CD8-positive, alpha-beta memory T cell (primary cell): ENCODE results near the gene ZFYVE21. TPM values are rescaled to one million over a fixed set of nuclear protein-coding genes. Genes with fewer than 3 reads are reported as not detected.

Source experiments
- CTCF ChIA-PET: fragments of 350-600 bp; sonication (Branson Sonifier 250); formaldehyde crosslinking; loops from one replicate; lab custom pipeline; 2021; ENCODE audit warnings: antibody characterized with exemption; lab: Charles Lee
- POLR2A ChIA-PET: fragments of 350-600 bp; sonication (Branson Sonifier 250); formaldehyde crosslinking; loops from one replicate; lab custom pipeline; 2021; ENCODE audit warnings: antibody characterized with exemption; lab: Charles Lee
- DNase-seq, 5 donors: peaks; one replicate each; pipeline versions ENCODE4 v3.0.0 to v3.0.0-alpha.2; 2020 to 2022; ENCODE audit warnings: mixed read lengths in 1 of 5
- H3K27ac ChIP-seq: one replicate; pipeline ENCODE4 v1.7.0; 2013; ENCODE audit warnings: low read depth, mild to moderate bottlenecking, low read length, moderate library complexity
- H3K27me3 ChIP-seq: 2 replicates; pipeline ENCODE4 v1.7.0; 2013; ENCODE audit warnings: low read length, mild to moderate bottlenecking; ENCODE audit not compliant: insufficient read depth, poor library complexity, severe bottlenecking
- H3K36me3 ChIP-seq: 2 replicates; pipeline ENCODE4 v1.7.0; 2013; ENCODE audit warnings: mild to moderate bottlenecking, low read length, moderate library complexity; ENCODE audit not compliant: insufficient read depth
- H3K4me1 ChIP-seq: 2 replicates; pipeline ENCODE4 v1.7.0; 2013; ENCODE audit warnings: mild to moderate bottlenecking, low read length, moderate library complexity; ENCODE audit not compliant: insufficient read depth
- H3K4me3 ChIP-seq: 2 replicates; pipeline ENCODE4 v1.7.0; 2013; ENCODE audit warnings: mild to moderate bottlenecking, low read length
- H3K9me3 ChIP-seq: 2 replicates; pipeline ENCODE4 v1.7.0; 2013; ENCODE audit warnings: mild to moderate bottlenecking, low read length
- H3K27ac Mint-ChIP-seq, 8 donors: one replicate each; pipeline ENCODE4 v1.8.0; 2020 to 2021; ENCODE audit warnings: mixed read lengths in 8 of 8, mild to moderate bottlenecking in 6 of 8, inconsistent platforms in 3 of 8, moderate library complexity in 3 of 8
- H3K27me3 Mint-ChIP-seq, 2 donors: one replicate each; pipeline ENCODE4 v1.8.0; 2020 to 2021; ENCODE audit warnings: mixed read lengths in 2 of 2, mild to moderate bottlenecking in 1 of 2, moderate library complexity in 1 of 2
- H3K36me3 Mint-ChIP-seq, 3 donors: one replicate each; pipeline ENCODE4 v1.8.0; 2020 to 2021; ENCODE audit warnings: mixed read lengths in 3 of 3, inconsistent platforms in 1 of 3, mild to moderate bottlenecking in 1 of 3
- H3K4me1 Mint-ChIP-seq, 3 donors: one replicate each; pipeline ENCODE4 v1.8.0; 2020 to 2021; ENCODE audit warnings: mixed read lengths in 3 of 3, inconsistent platforms in 1 of 3, mild to moderate bottlenecking in 1 of 3
- H3K4me3 Mint-ChIP-seq, 7 donors: one replicate each; pipeline ENCODE4 v1.8.0; 2020 to 2021; ENCODE audit warnings: mixed read lengths in 7 of 7, mild to moderate bottlenecking in 6 of 7, moderate library complexity in 4 of 7, inconsistent platforms in 2 of 7
- H3K9me3 Mint-ChIP-seq, 5 donors: one replicate each; pipeline ENCODE4 v1.8.0; 2020 to 2022; ENCODE audit warnings: mixed read lengths in 5 of 5, mild to moderate bottlenecking in 3 of 5, moderate library complexity in 2 of 5, inconsistent platforms in 1 of 5
- polyA plus RNA-seq: library from polyadenylated mRNA; unstranded; fragments of 300-500 nt; fragmentation: Illumina TruSeq; gene quantifications from one replicate; pipeline ENCODE4 v1.2.3, GENCODE V29; 2021
- total RNA-seq, 2 experiments: library from RNA; stranded (reverse); gene quantifications; one replicate each; pipeline ENCODE4 v1.2.3, GENCODE V29; 2021

The ZFYVE21 gene
- total and polyA plus RNA-seq, 3 experiments from 2014 or later = 15.1 to 18.1 (median 15.9) TPM

- Histone ChIP-seq H3K27ac (no peak overlapping the region), H3K9me3 (no peaks in the 10 kb centered on the region), H3K4me3 (no peak overlapping the region), H3K27me3 (no peaks in the 10 kb centered on the region), H3K36me3 (no peaks in the 10 kb centered on the region), H3K4me1 (no peaks in the 10 kb centered on the region)
- Mint-ChIP-seq H3K36me3 (peaks cover 3 to 81% (median 20%) of the 10 kb centered on the region in 3 donors), H3K9me3 (no peaks in the 10 kb centered on the region), H3K4me3 (no peak overlapping the region), H3K27me3 (no peaks in the 10 kb centered on the region), H3K27ac (peak overlapping the region in 1 of 8 donors; percentile 23), H3K4me1 (no peaks in the 10 kb centered on the region)
- CTCF ChIA-PET = interaction anchor here (1.1 kb wide), 1 partner anchor 12 kb away, joined by 3 read pairs; no protein-coding TSS in a partner anchor
- DNase-seq = peak in 1 of 5 donors; percentile 31
- POLR2A ChIA-PET = no interaction called here
Observed at GRCh38 chr14:103735815-103736545, 20.4 kb downstream of the ZFYVE21 start.

- Histone ChIP-seq H3K4me3 (no peak overlapping the region), H3K4me1 (no peaks in the 10 kb centered on the region), H3K9me3 (no peaks in the 10 kb centered on the region), H3K27ac (no peak overlapping the region), H3K27me3 (no peaks in the 10 kb centered on the region), H3K36me3 (no peaks in the 10 kb centered on the region)
- H3K4me3 Mint-ChIP-seq = no peak overlapping the region
- no peaks in the 10 kb centered on the region for H3K4me1 Mint-ChIP-seq
- POLR2A ChIA-PET = interaction anchor here (0.6 kb wide), 1 partner anchor 1117 kb away, joined by 4 read pairs; no protein-coding TSS in a partner anchor
- no peaks in the 10 kb centered on the region for H3K27me3 Mint-ChIP-seq
- H3K27ac Mint-ChIP-seq = no peak overlapping the region
- H3K36me3 Mint-ChIP-seq = peaks cover 3 to 85% (median 20%) of the 10 kb centered on the region in 3 donors
- peak in 1 of 5 donors; percentile 12 for DNase-seq
- no peaks in the 10 kb centered on the region for H3K9me3 Mint-ChIP-seq
- CTCF ChIA-PET = interaction anchor here (1.1 kb wide), 1 partner anchor 12 kb away, joined by 3 read pairs; no protein-coding TSS in a partner anchor
Observed at GRCh38 chr14:103736546-103737431, 21.2 kb downstream of the ZFYVE21 start.

- Mint-ChIP-seq H3K27ac (peak overlapping the region in 1 of 8 donors; percentile 82), H3K9me3 (no peaks in the 10 kb centered on the region), H3K36me3 (peaks cover 3 to 89% (median 20%) of the 10 kb centered on the region in 3 donors), H3K4me3 (no peak overlapping the region), H3K4me1 (no peaks in the 10 kb centered on the region), H3K27me3 (no peaks in the 10 kb centered on the region)
- H3K9me3 ChIP-seq = no peaks in the 10 kb centered on the region
- H3K27ac ChIP-seq = no peak overlapping the region
- H3K27me3 ChIP-seq = no peaks in the 10 kb centered on the region
- ChIA-PET POLR2A (interaction anchor here (0.6 kb wide), 1 partner anchor 1118 kb away, joined by 4 read pairs; no protein-coding TSS in a partner anchor), CTCF (interaction anchor here (1.1 kb wide), 1 partner anchor 11 kb away, joined by 3 read pairs; no protein-coding TSS in a partner anchor)
- DNase-seq = peak in 1 of 5 donors; percentile 12
- H3K4me1 ChIP-seq = no peaks in the 10 kb centered on the region
- H3K36me3 ChIP-seq = no peaks in the 10 kb centered on the region
- no peak overlapping the region for H3K4me3 ChIP-seq
Observed at GRCh38 chr14:103737432-103738045, 21.9 kb downstream of the ZFYVE21 start.

DNA sequence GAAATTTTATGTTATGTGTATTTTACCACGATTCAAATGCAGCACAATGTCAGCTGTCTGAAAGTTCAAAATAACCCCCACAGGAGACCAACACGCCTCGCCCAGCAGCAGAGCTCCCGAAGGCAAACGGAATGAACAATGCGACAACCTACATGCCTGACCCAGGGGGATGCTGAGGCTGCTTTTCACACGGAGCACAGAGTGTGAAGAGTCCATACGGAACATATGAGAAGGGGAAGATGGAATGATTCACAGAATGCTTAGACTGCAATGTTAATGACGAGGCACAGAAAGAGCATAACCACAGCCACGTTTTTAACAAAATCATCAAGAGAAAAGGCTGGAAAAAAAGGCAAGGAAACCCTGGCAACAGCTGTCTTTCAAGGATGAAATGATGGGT, 22.6 kb downstream of the ZFYVE21 start:
- H3K9me3 Mint-ChIP-seq = no peaks in the 10 kb centered on the region
- ChIA-PET POLR2A (no interaction called here), CTCF (no interaction called here)
- H3K27me3 Mint-ChIP-seq = no peaks in the 10 kb centered on the region
- DNase-seq = no peak
- Histone ChIP-seq H3K27me3 (no peaks in the 10 kb centered on the region), H3K4me3 (no peak overlapping the region), H3K27ac (no peak overlapping the region), H3K4me1 (no peaks in the 10 kb centered on the region), H3K9me3 (no peaks in the 10 kb centered on the region), H3K36me3 (no peaks in the 10 kb centered on the region)
- peak overlapping the region in 1 of 8 donors; percentile 61 for H3K27ac Mint-ChIP-seq
- no peaks in the 10 kb centered on the region for H3K4me1 Mint-ChIP-seq
- no peak overlapping the region for H3K4me3 Mint-ChIP-seq
- peaks cover 3 to 90% (median 20%) of the 10 kb centered on the region in 3 donors for H3K36me3 Mint-ChIP-seq

DNA sequence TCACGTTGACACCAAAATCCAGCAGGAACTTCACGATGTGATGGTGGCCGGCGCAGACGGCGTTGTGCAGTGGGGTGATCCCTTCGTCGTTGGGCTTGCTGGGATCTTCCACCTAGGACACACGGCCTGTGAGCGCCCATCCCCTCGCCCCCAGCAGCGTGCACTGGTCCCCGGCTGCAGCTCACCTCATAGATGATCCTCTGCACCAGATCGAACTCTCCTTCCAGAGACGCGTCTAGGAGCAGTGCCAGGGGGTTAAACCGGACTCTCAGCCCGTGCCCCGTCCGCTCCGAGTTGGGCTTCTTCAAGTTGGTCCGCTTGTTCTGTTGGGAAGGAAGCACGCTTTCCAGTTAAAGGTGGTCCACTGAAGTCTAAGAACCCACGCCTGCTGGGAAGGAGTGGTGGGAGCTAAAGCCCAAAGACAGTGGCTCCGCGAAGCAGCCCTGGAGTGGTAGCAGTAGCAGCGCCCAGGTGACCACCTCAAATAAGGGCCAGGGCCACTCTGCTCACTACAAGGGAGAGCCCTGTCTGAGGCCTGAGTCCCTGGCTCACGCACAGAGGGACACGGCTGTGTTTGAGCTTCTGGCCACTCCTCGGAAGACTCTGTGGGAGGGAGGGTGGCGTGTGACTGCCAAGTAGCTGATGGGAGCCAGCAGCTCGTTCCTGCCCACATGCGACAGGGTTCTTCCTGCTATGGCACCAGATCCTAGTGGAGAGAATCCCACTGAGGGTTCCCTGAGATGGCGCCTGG, 23.3 kb downstream of the ZFYVE21 start:
- no peak overlapping the region for H3K4me3 Mint-ChIP-seq
- no peak overlapping the region for H3K4me3 ChIP-seq
- no peaks in the 10 kb centered on the region for H3K36me3 ChIP-seq
- peak in 1 of 5 donors; percentile 39 for DNase-seq
- peaks cover 3 to 88% (median 20%) of the 10 kb centered on the region in 3 donors for H3K36me3 Mint-ChIP-seq
- no peaks in the 10 kb centered on the region for H3K4me1 ChIP-seq
- POLR2A ChIA-PET = no interaction called here
- H3K9me3 Mint-ChIP-seq = no peaks in the 10 kb centered on the region
- no peaks in the 10 kb centered on the region for H3K27me3 ChIP-seq
- no peak overlapping the region for H3K27ac ChIP-seq
- no peaks in the 10 kb centered on the region for H3K9me3 ChIP-seq
- CTCF ChIA-PET = no interaction called here
- no peaks in the 10 kb centered on the region for H3K4me1 Mint-ChIP-seq
- no peaks in the 10 kb centered on the region for H3K27me3 Mint-ChIP-seq
- peak overlapping the region in 1 of 8 donors; percentile 73 for H3K27ac Mint-ChIP-seq

DNA sequence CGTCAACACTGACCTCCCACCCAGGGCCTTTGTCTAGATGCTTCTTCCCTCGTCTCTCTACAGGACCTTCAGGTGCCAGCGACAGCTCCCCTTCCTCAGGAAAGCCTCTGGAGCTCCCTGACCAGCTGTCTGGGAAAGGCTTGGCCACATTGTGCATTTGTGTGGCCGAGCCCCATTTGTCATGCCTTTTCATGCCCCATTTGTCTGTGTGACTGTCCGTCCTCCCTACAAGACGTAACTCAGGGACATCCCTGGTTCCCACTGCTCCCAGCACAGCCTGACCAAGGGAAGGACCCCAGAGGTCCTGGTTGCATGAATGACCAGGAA, 23.8 kb downstream of the ZFYVE21 start:
- Mint-ChIP-seq H3K4me1 (no peaks in the 10 kb centered on the region), H3K27ac (no peak overlapping the region), H3K36me3 (peaks cover 3 to 87% (median 18%) of the 10 kb centered on the region in 3 donors), H3K27me3 (no peaks in the 10 kb centered on the region), H3K9me3 (no peaks in the 10 kb centered on the region), H3K4me3 (no peak overlapping the region)
- ChIA-PET CTCF (no interaction called here), POLR2A (no interaction called here)
- Histone ChIP-seq H3K36me3 (peaks cover under 1% of the 10 kb centered on the region), H3K27me3 (no peaks in the 10 kb centered on the region), H3K27ac (no peak overlapping the region), H3K4me3 (no peak overlapping the region), H3K4me1 (no peaks in the 10 kb centered on the region), H3K9me3 (no peaks in the 10 kb centered on the region)
- no peak for DNase-seq

DNA sequence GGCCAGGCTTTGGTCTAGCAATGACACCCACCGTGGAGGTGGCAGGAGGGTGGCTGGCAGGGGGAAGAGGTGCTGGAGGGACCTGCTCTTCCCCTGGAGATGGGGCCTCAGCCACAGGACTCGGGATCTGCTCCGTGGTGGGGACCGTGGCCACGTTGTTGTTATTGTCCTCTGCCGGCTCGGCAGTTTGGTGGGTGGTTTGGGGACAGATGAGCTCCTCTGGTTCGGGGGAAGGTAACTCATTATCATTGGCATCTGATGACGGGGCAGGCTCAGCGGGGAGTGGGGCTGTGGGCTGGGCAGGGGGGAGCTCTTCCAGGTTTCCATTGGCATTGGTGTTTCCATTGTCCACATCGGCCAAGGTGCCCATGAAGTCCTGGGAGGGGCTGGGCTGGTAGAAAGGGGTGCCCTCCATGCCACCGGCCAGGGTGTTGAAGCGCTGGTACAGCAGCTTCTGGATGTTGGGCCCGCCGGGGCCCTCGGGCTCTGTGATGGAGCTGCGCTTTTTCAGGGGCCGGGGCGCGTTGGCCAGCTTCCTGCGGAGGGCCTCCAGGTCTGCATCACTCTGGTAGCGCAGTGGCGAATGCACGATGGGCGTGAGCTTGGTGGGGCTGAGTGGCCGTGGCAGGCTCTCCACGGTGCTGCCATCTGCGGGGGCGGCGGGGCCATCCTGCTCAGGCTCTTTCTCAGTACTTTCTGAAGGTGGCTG, 24.3 kb downstream of the ZFYVE21 start:
- H3K4me1 Mint-ChIP-seq = no peaks in the 10 kb centered on the region

More for the DNA sequence above, 24.3 kb downstream of the ZFYVE21 start:
- H3K27ac Mint-ChIP-seq = peak overlapping the region in 1 of 8 donors; percentile 17
- Histone ChIP-seq H3K27me3 (no peaks in the 10 kb centered on the region), H3K27ac (no peak overlapping the region), H3K4me3 (no peak overlapping the region), H3K4me1 (no peaks in the 10 kb centered on the region), H3K36me3 (peaks cover 3% of the 10 kb centered on the region), H3K9me3 (no peaks in the 10 kb centered on the region)
- peak in 1 of 5 donors; percentile 35 for DNase-seq
- CTCF ChIA-PET = no interaction called here
- peaks cover 3 to 86% (median 13%) of the 10 kb centered on the region in 3 donors for H3K36me3 Mint-ChIP-seq
- H3K27me3 Mint-ChIP-seq = no peaks in the 10 kb centered on the region
- no peak overlapping the region for H3K4me3 Mint-ChIP-seq
- no peaks in the 10 kb centered on the region for H3K9me3 Mint-ChIP-seq
- POLR2A ChIA-PET = no interaction called here
